Measurements from ENCODE around the gene GPR176.

DNA sequence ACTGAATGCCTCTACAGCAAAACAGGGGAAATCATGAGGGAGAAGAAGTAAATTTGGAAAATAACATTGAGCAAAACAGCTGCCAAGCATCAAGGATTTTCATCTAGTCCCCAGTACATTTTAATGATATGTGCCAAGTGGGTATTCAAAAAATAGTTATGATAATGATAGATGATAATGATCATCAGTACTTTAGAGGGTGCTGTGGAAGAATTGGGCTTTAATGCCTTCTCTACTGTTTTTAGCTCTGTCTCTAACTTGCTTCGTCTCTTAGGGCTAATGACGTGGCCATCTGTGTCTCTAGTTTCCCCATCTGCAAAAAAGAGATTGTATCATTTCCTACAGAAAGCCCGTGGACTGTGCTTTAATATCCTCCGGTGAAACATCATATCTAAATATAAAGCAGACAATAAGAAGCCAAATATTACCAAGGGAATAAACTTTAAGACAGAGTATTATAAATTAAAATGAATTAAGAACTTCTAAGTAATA is 127.2 kb downstream of the GPR176 start:
- TF ChIP-seq EZH2 (IDR thresholded peaks at IDR 0.05) = no peak
- no peak for TF ChIP-seq CTCF (IDR thresholded peaks at IDR 0.05)
- TF ChIP-seq EZH2phosphoT487 (IDR thresholded peaks at IDR 0.05) = no peak

All from neural progenitor cell (in vitro differentiated cells).